Activated CD8-positive, alpha-beta memory T cell treated with anti-CD3 and anti-CD28 coated beads, Interleukin-2, amount 50 U/mL, for 1 hour (primary cell): ENCODE results near the gene ZBTB7C.

Source experiments
- DNase-seq: peaks from one replicate; pipeline ENCODE4 v3.0.0-alpha.2; 2020; ENCODE audit errors: extremely low read depth

Gene ZBTB7C

GRCh38 chr18:48256848-48257247 is 152.3 kb downstream of the ZBTB7C start:
- DNase-seq: no peak

GRCh38 chr18:48254077-48254602 is 155.0 kb downstream of the ZBTB7C start:
- DNase-seq: no peak

DNA sequence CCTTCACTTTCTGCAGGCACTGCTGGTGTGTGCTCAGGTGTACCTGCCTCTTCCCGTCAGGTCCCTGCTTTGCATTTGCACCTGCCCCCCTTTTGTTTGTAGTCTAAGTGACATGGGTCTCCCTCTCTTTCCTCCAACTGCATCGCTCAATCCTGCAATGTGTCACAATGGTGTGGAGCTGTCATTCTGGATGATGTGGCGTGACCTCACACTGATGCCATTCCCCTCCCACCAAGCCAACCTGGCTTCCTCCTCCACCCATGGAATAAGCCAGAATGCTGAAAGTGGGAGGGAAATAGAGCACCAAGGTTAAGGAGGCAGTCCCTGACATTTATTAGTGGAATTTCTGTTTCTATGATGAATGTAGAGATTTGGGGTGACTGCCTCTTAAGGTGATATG is 156.7 kb downstream of the ZBTB7C start:
- no peak for DNase-seq

GRCh38 chr18:48250918-48251317 is 158.3 kb downstream of the ZBTB7C start:
- no peak for DNase-seq

DNA sequence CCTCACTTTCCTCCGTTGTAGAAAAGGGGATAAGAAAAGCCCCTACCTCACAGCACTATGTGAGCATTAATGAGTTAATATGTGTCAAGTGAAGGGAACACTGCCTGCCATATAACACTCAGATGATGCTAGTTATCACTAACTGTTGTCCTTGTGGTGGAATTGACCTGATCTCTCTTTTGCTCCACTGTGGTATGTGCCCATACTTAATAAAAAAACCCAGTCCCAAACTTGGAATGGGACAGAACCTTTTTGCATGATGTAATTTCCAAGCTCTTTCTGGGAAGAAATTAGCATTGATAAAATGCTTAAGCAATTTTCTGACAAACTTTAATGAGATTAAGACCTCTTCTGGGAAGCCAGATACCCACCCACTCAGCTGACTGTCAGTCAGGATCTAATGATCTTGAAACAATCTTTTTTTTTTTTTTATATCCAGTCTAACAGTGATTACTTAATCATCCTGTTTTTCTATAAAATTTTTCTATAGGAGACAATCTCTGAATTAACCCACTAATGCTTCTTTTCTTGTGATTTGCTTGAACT is 158.7 kb downstream of the ZBTB7C start:
- DNase-seq: no peak

- DNase-seq: no peak
These were observed 159.3 kb downstream of the ZBTB7C start for GRCh38 chr18:48249854-48250253.

- no peak for DNase-seq
These were observed 164.7 kb downstream of the ZBTB7C start for GRCh38 chr18:48244530-48244929.

GRCh38 chr18:48238636-48239035 is 170.5 kb downstream of the ZBTB7C start:
- DNase-seq: no peak

- no peak for DNase-seq
These were observed 171.0 kb downstream of the ZBTB7C start for GRCh38 chr18:48238206-48238605.

GRCh38 chr18:48236822-48237221 is 172.4 kb downstream of the ZBTB7C start:
- DNase-seq: no peak

GRCh38 chr18:48230467-48231113 is 178.6 kb downstream of the ZBTB7C start:
- DNase-seq: no peak

DNA sequence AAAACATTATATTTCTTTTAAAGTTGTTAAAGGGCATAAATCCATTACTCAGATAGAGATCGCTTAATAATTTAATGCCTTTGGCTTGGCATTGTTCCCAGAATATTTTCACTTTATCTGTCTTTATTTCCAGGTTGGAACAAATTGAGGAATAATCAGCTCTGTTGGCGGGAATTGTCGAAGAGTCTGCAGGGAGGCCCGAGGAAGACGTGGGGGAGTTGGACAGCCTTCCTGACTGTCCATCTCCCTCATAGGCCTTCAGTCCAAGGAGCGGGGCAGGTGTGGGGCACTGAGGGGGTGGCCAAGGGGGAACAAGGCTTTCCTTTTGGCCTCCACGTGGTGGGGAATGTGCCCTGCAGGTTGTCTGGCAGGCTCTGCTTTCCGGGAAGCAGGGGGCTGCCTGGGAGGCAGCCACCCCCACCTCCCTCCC is 179.6 kb downstream of the ZBTB7C start:
- no peak for DNase-seq

DNA sequence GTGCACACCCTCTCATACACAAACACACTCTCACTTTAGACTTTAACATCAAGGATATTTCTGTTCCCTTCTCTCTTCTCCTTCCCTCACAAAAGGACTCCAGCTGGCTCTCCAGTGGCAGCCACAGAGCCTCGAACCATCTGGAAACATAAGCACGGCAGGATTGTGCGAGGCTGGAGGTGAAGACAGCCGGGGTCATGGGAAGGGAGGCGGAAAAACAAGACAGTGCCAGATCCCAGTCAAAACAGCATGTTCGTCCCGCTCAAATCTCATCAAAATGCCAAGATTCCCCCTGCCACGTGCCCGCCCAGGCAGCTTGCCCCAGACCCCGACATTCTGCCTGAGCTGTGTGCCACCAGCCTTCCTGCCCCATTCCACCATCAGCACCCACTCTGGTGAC is 180.3 kb downstream of the ZBTB7C start:
- no peak for DNase-seq

DNA sequence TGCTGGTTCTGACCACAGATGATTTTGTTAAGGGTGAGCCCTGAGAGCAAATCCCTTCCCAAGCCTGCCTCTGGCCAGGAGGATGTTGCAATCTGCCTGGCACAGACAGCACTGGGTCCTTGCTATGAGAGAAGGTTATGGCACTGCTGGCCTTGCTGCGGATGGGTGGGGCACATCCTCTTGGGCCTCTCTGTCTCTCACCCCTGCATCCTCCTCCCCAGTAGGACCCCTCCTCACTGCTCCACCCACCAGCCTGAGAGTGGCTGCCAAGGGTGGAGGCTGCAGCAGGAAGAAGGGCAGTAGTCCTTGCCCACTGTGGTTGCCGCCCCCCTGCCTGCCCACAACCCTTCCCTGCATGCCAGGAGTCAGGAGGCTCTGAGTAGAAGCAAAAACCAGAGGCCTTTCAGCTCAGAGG is 180.9 kb downstream of the ZBTB7C start:
- no peak for DNase-seq

DNA sequence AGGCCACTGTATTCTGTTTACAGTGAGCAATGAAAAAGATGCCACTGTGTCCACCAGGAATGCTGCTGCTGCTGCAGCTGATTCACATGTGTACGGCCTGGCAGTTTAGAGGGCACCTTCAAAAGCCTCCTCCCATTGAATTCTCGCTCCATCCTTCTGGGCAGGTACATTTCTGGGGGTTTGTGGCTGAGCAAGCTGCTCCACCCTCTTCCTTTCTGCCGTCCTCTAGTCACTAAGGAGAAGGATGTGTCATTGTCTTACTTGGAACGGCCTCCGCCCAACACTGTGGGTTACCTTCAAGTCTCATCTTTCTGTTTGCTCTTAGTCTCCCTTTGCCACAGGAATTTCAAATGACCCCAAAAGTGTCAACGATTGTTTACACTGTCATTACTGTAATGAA is 182.0 kb downstream of the ZBTB7C start:
- no peak for DNase-seq

DNA sequence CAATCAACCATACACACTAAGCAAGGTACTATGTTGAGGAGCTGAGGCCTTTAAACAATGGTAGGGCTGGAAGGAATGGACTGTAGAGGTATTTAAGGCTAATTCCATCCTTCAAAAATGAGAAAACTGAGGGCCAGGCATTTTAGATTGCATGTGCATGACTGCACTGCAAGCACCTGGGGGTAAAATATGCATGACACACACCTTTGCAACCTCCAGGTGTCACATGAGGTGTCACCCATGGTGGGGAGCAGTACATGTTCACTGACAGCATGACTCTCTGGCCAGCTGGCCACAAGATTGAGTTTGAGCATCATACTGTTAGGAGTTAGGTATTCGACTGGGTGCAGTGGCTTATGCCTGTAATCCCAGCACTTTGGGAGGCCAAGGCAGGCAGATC is 182.8 kb downstream of the ZBTB7C start:
- no peak for DNase-seq

DNA sequence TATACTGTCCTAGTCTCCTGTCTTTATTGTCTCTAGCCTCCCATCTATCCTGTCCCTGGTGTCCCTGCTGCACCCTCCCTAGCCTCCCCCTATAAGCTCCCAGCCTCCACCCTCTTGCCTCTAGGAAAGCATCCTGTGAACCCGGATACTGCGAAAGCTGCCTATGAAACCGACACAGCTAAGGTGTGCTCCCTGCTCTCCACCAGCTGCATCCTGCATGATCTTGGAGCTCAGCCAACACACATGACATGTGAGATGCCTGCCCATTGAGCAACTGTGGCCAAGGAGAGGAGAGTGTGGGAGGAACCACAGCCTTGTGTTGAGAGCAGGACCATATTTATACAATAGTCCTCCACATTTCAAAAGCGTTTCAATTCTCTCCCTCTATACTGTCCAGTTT is 187.1 kb downstream of the ZBTB7C start:
- DNase-seq: no peak

DNA sequence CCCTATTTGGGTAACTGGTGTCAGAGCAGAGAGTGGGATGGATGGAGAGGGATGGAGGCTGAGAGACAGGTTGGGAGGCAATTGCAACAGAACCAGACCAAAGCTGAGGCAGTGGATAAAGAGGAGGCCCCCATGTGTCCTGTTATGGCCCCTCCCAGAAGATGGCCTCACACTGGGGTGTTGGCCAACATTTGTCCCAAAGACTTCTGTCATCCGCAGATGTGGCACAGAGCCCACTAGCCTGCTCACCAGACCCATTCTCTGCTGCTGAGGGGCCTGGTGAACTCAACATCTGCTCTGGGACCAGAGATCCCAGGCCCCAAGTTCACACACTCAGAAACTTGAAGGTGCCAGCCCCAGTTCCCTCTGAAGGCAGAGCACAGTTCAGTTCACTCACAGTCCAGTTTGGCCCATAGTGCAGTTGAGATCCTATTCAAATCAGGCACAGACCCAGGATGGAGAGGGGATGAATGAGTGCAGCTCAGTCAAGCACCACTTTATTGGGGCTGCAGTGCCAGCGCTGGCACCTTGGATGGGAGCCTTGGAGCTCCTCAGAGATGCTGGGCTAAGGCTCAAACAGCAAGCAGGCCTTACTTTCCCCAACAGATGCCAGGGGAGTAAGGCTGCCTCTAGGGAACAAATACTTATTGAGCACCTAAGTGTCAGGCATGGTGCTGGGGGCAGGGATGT is 189.2 kb downstream of the ZBTB7C start:
- no peak for DNase-seq

DNA sequence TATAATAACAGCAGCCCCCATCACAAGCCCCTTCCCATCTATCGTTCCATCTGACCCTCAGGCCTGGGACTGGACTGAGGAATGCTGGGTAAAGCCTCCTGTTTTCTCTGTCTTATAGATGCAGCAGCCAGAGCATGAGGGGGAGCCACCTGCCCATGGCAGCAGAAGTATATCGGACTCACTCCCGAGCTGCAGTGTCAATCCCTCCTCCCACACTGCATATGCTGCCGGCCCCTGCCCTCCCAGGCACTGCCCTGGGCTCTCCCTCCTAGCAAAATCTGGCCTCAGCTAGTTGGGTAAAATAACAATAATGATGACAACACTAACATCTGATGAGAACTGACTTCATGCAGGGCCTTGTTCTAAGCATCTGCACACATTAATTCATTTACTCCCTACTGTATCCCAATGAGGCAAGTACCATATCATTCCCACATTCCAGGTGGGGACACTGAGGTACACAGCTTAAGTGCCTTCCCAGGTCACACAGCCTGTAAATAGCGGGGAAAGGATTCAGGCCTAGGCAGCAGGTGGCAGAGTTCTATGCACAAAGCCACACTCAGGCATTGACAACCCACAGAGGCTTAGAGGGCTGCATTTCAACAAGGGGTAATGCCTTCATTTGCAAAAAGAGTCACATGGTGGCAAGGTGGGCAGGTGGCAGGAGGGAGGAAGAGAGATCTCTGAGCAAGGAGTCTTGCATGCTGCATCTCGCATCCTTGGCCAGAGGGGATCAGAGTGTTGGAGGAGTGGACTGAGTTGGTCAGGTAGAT is 190.0 kb downstream of the ZBTB7C start:
- DNase-seq: no peak

DNA sequence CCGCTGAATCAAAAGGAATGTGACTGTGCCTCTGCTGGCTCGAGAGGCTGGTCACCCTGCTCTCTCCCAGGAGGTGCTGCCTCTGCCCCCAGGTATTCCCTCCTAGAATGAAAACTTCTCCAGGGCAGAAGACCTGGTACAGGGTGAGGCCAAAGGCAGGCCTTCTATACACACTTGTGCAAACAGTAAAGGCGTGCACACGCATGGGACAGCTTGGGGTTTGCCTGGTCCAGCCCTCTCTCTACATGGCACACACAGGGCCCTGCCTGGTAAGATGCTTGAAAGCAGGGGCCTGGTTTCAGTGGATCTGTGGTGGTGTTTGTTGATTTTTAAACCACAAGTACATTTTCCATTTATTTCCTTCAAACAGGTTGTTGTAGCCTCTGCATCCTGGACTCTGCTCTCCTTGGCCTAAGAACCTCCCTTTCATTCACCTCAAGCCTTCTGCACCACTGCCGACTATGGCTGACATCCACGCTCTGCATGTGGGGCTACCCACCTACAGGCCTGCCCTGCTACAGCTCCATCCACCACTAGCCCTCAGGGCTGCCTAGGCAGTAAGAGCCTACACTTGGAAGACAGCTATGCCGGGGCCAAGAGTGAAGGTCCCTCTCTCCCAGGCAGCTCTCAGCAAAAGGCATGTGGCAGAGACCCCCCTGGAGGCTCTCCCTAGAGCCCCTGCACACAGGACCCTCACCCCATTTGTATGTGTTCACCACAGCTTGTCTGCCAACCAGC is 190.7 kb downstream of the ZBTB7C start:
- no peak for DNase-seq
